Measurements from ENCODE around the gene KRTAP3-3. TPM values are rescaled to one million over a fixed set of nuclear protein-coding genes. Genes with fewer than 3 reads are reported as not detected.

The KRTAP3-3 gene
- total RNA-seq, 1 donor from 2014 or later, result not detected

DNA sequence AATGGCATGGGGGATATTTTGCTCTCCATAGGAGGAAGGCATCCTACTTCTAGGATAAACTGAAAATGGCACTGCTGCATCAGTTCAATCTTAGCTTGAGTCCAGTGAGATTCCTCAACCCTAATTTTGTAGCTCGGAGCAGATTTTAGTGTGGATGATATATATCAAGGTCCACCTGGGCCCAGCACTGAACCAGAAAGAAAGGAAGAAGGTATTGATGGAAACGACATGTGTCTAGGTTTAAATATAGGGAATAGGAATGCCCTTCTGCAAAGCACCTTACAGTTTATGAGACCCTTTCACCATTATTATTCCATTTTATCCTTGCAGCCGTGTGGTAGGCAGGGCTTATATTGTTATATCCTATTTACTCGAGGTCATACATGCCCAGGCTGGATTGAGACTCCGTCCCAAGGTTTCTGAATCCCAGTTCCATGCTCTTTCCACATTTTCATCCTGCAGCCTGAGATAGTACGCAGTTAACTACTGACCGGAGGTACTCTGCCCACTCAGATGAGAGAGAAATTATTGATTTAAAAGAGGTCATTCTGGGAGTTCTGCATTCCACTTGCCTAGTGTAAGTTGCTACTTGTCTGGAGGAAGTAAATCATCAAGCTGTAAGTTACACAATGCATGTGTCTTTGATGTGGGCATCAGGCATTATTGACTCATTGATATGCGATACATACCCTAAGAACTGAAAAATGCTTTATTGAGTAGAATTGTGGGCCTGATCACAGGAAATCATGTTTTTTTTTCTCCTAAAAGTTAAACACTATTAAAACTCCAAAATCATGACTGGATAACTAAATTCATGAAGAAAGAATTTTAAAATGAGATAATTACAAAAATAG, 37.3 kb downstream of the KRTAP3-3 start:
- DNase-seq (ENCODE audit: extremely low spot score in 2 of 2), result no peak
- Histone ChIP-seq H3K27me3 (no peaks in the 10 kb centered on the region), H3K4me3 (no peak overlapping the region), H3K9me3 (no peaks in the 10 kb centered on the region), H3K36me3 (no peaks in the 10 kb centered on the region), H3K27ac (no peak overlapping the region), H3K4me1 (peaks cover 64% of the 10 kb centered on the region)
- intact Hi-C loops (cut with DNase I), result no loop called here
- TF ChIP-seq POLR2AphosphoS5 (IDR thresholded peaks at IDR 0.05; ENCODE audit: insufficient read depth in 1 of 2, low read depth in 1 of 2) (no peak), POLR2A (IDR thresholded peaks at IDR 0.05) (no peak)
- TF ChIP-seq, protein P1, sequence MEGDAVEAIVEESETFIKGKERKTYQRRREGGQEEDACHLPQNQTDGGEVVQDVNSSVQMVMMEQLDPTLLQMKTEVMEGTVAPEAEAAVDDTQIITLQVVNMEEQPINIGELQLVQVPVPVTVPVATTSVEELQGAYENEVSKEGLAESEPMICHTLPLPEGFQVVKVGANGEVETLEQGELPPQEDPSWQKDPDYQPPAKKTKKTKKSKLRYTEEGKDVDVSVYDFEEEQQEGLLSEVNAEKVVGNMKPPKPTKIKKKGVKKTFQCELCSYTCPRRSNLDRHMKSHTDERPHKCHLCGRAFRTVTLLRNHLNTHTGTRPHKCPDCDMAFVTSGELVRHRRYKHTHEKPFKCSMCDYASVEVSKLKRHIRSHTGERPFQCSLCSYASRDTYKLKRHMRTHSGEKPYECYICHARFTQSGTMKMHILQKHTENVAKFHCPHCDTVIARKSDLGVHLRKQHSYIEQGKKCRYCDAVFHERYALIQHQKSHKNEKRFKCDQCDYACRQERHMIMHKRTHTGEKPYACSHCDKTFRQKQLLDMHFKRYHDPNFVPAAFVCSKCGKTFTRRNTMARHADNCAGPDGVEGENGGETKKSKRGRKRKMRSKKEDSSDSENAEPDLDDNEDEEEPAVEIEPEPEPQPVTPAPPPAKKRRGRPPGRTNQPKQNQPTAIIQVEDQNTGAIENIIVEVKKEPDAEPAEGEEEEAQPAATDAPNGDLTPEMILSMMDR (IDR thresholded peaks at IDR 0.05), result no peak

DNA sequence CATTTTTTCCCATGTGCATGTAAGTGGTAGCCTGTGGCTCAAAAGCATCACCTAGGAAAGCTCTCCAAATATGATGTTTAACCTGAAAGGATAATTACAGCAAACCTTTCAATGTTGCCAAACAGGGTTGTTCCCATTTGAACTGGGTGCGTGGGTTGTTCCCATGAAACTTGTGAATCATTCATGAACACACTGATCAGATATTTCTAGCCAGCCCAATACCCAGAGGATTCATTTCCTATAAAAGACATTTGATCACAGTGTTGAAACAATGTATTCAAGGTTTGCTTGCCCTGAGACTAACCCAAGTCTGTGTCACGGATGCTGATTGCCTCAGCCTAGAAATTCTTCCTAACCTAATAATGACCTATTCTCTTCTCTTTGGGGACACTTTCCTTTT, 40.1 kb downstream of the KRTAP3-3 start:
- Histone ChIP-seq H3K27me3 (no peaks in the 10 kb centered on the region), H3K27ac (peak overlapping the region; percentile 25), H3K4me1 (peaks cover 44% of the 10 kb centered on the region), H3K9me3 (no peaks in the 10 kb centered on the region), H3K36me3 (no peaks in the 10 kb centered on the region), H3K4me3 (no peak overlapping the region)
- DNase-seq (ENCODE audit: extremely low spot score in 2 of 2), result no peak
- no peak for TF ChIP-seq POLR2A (IDR thresholded peaks at IDR 0.05)
- TF ChIP-seq, protein P1 (IDR thresholded peaks at IDR 0.05), result no peak
- peak in 1 of 2 donors; percentile 60 for TF ChIP-seq POLR2AphosphoS5 (IDR thresholded peaks at IDR 0.05; ENCODE audit: insufficient read depth in 1 of 2, low read depth in 1 of 2)
- intact Hi-C loops (cut with DNase I), result no loop called here

DNA sequence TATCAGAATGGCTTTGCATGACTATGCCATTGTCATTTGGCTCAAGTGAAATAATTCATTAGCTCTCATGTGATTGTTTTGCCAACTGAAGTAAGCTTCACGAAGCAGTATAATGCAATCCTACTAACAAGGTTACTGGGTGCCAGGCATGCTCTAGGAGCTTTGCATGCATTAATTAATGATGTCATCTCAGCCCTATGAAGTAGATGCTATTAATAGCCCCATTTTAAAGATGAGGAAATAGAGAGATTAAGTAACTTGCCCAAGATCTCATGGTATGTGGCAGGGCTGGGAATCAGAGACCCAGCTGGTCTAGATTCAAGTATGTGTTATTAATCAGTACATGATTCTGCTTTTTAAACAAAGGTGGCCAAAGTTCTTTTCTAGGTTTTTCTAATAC, 41.3 kb downstream of the KRTAP3-3 start:
- peaks cover 35% of the 10 kb centered on the region for H3K4me1 ChIP-seq
- no peak overlapping the region for H3K4me3 ChIP-seq
- intact Hi-C loops (cut with DNase I), result no loop called here
- no peaks in the 10 kb centered on the region for H3K9me3 ChIP-seq
- no peak overlapping the region for H3K27ac ChIP-seq
- no peaks in the 10 kb centered on the region for H3K36me3 ChIP-seq
- TF ChIP-seq POLR2AphosphoS5 (IDR thresholded peaks at IDR 0.05; ENCODE audit: insufficient read depth in 1 of 2, low read depth in 1 of 2), result peak in 1 of 2 donors; percentile 45
- TF ChIP-seq, protein P1 (IDR thresholded peaks at IDR 0.05), result no peak
- no peaks in the 10 kb centered on the region for H3K27me3 ChIP-seq
- DNase-seq (ENCODE audit: extremely low spot score in 2 of 2), result no peak

DNA sequence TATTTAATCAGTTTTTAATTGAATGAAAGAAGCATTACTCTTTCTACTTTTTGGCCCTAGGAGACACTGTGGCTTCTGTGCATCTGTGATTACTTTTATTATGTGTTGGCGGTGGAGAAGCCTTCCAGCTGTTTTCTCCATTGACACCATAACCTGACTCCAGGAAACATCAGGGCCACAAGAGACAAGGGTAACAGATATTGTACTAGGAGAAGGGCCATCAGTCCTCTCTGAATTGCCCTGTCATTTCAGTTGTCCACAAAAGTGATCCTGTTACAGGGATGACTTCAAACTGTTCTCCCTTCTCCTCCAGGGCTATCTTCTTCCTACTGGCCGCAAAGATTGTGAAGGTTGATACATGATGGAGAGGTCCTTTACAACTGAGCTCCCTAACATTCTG, 41.8 kb downstream of the KRTAP3-3 start:
- no peaks in the 10 kb centered on the region for H3K9me3 ChIP-seq
- peaks cover 30% of the 10 kb centered on the region for H3K4me1 ChIP-seq
- no peaks in the 10 kb centered on the region for H3K27me3 ChIP-seq
- H3K27ac ChIP-seq, result no peak overlapping the region
- TF ChIP-seq POLR2AphosphoS5 (IDR thresholded peaks at IDR 0.05; ENCODE audit: insufficient read depth in 1 of 2, low read depth in 1 of 2) (no peak), POLR2A (IDR thresholded peaks at IDR 0.05) (no peak)
- TF ChIP-seq, protein P1 (IDR thresholded peaks at IDR 0.05), result no peak
- H3K4me3 ChIP-seq, result no peak overlapping the region
- DNase-seq (ENCODE audit: extremely low spot score in 2 of 2), result no peak
- intact Hi-C loops (cut with DNase I), result no loop called here
- no peaks in the 10 kb centered on the region for H3K36me3 ChIP-seq

DNA sequence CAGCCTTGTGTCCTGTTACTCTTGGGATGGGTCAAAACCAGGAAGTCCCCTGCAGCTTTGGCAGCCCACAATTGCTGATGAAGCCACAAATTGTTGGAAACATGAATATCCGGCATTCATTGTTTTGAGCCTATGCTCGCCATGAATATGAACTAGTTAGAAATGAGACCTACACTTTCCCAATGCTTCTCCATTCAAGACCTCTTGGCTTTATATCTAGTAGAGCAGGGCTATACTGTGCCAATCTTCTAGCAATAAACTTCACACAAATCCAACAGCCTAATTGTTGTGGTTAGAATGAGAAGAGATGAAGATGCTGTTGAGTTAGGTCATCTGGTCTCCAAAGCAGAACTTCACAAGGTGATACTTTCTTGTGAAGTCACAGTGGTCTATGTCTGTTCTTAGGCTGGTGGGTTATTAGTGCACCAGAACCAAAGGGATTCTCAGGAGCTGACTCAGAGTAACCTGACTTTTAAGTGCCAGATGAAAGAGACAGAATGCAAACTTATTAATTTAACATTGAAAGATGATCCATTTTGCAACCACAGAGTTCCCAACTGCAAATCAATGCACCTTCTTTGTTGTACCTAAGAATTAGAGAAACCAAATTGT, 42.8 kb downstream of the KRTAP3-3 start:
- intact Hi-C loops (cut with DNase I), result no loop called here
- Histone ChIP-seq H3K4me1 (peaks cover 19% of the 10 kb centered on the region), H3K27me3 (no peaks in the 10 kb centered on the region), H3K4me3 (no peak overlapping the region), H3K27ac (no peak overlapping the region), H3K36me3 (no peaks in the 10 kb centered on the region), H3K9me3 (no peaks in the 10 kb centered on the region)
- TF ChIP-seq POLR2A (IDR thresholded peaks at IDR 0.05) (no peak), POLR2AphosphoS5 (IDR thresholded peaks at IDR 0.05; ENCODE audit: insufficient read depth in 1 of 2, low read depth in 1 of 2) (no peak)
- TF ChIP-seq, protein P1 (IDR thresholded peaks at IDR 0.05), result no peak
- no peak for DNase-seq (ENCODE audit: extremely low spot score in 2 of 2)
